K562 (cell line): ENCODE results near the gene ALDH18A1. TPM values are rescaled to one million over a fixed set of nuclear protein-coding genes. Genes with fewer than 3 reads are reported as not detected.

ENCODE experiments used
- ARID1B ChIP-seq: fragments of 450-650 bp; IDR thresholded peaks from 2 replicates; pipeline ENCODE4 v1.6.1; 2016; ENCODE audit warnings: antibody characterized with exemption, mild to moderate bottlenecking, inconsistent platforms
- ATF1 ChIP-seq, 2 experiments: fragments of 450-650 bp in 1 of 2; IDR thresholded peaks; 2 replicates each; pipeline ENCODE4 v1.6.1; 2016; ENCODE audit warnings: missing compliant biosample characterization in 1 of 2, missing genetic modification characterization in 1 of 2
- EWSR1 ChIP-seq: fragments of 450-650 bp; IDR thresholded peaks from 2 replicates; pipeline ENCODE4 v1.6.1; 2018; ENCODE audit warnings: borderline replicate concordance, mild to moderate bottlenecking, low read depth, moderate library complexity; ENCODE audit not compliant: partially characterized antibody
- EZH2 ChIP-seq: IDR thresholded peaks from 2 replicates; pipeline ENCODE4 v1.6.1; 2012; ENCODE audit warnings: low read depth, mild to moderate bottlenecking, inconsistent platforms, low read length, borderline replicate concordance
- FOS ChIP-seq: IDR thresholded peaks from 3 replicates; pipeline ENCODE4 v1.6.1; 2011; ENCODE audit not compliant: insufficient read length; ENCODE audit errors: extremely low read depth
- HCFC1 ChIP-seq: IDR thresholded peaks from 2 replicates; pipeline ENCODE4 v1.6.1; 2012; ENCODE audit warnings: low read depth, low read length, improper control_type of control experiment
- JUNB ChIP-seq: fragments of 450-650 bp; formaldehyde crosslinking; conservative IDR thresholded peaks from 2 replicates; pipeline ENCODE4 v1.4.0; 2020; ENCODE audit warnings: mild to moderate bottlenecking
- MYBL2 ChIP-seq, 2 experiments: fragments of 450-650 bp in 1 of 2; sonication (generic) in 1 of 2; formaldehyde crosslinking in 1 of 2; IDR thresholded peaks; 2 replicates each; pipeline versions ENCODE4 v1.6.1 to v1.8.1; 2017 to 2022; ENCODE audit warnings: borderline replicate concordance in 1 of 2, inconsistent platforms in 1 of 2, low read depth in 1 of 2, mild to moderate bottlenecking in 1 of 2, missing genetic modification reagents in 1 of 2, moderate library complexity in 1 of 2
- MYC ChIP-seq, 2 experiments: fragments of 250-450 bp in 1 of 2; sonication (Bioruptor Pico) in 1 of 2; IDR thresholded peaks; 2 replicates each; pipeline versions ENCODE4 v1.5.1 to v1.6.1; 2012 to 2021; ENCODE audit warnings: low read depth in 2 of 2, borderline replicate concordance in 1 of 2, improper control_type of control experiment in 1 of 2, low read length in 1 of 2, mild to moderate bottlenecking in 1 of 2, moderate library complexity in 1 of 2
- NCOA4 ChIP-seq: fragments of 450-650 bp; IDR thresholded peaks from 2 replicates; pipeline ENCODE4 v1.6.1; 2018; ENCODE audit warnings: mild to moderate bottlenecking; ENCODE audit not compliant: partially characterized antibody
- PHF8 ChIP-seq: fragments of 200-600 bp; sonication (generic); IDR thresholded peaks from 2 replicates; pipeline ENCODE4 v1.6.1; 2012; ENCODE audit warnings: mixed run types, mild to moderate bottlenecking, inconsistent platforms, low read length, moderate library complexity, borderline replicate concordance
- PYGO2 ChIP-seq: fragments of 450-650 bp; IDR thresholded peaks from 2 replicates; pipeline ENCODE4 v1.6.1; 2016; ENCODE audit warnings: mild to moderate bottlenecking, missing genetic modification characterization, moderate library complexity, missing compliant biosample characterization
- RAD51 ChIP-seq: fragments of 450-650 bp; IDR thresholded peaks from 2 replicates; pipeline ENCODE4 v1.7.1; 2016; ENCODE audit warnings: low read depth, mild to moderate bottlenecking, borderline replicate concordance
- RBM14 ChIP-seq: fragments of 200-400 bp; formaldehyde crosslinking; IDR thresholded peaks from 2 replicates; pipeline ENCODE4 v1.6.1; 2018; ENCODE audit warnings: low read depth, mild to moderate bottlenecking, low read length, moderate library complexity, borderline replicate concordance; ENCODE audit not compliant: insufficient read depth
- SMARCB1 ChIP-seq: IDR thresholded peaks from 2 replicates; pipeline ENCODE4 v1.6.1; 2011; ENCODE audit warnings: improper control_type of control experiment, low read depth; ENCODE audit not compliant: insufficient read length
- SPI1 ChIP-seq: IDR thresholded peaks from 2 replicates; pipeline ENCODE4 v1.6.1; 2011; ENCODE audit warnings: low read depth, low read length, control low read depth, borderline replicate concordance
- U2AF1 ChIP-seq: fragments of 200-400 bp; formaldehyde crosslinking; optimal IDR thresholded peaks from 2 replicates; pipeline ENCODE3; 2017; ENCODE audit warnings: mild to moderate bottlenecking, low read depth, low read length, moderate library complexity
- ZNF146 ChIP-seq: IDR thresholded peaks from one replicate; pipeline ENCODE4 v1.6.1; 2018; ENCODE audit warnings: missing compliant biosample characterization; ENCODE audit not compliant: unreplicated experiment
- ZNF444 ChIP-seq: fragments of 250-450 bp; sonication (Bioruptor Pico); IDR thresholded peaks from 2 replicates; pipeline ENCODE4 v1.4.0; 2020; ENCODE audit warnings: mild to moderate bottlenecking, moderate library complexity
- ZNF699 ChIP-seq: fragments of 250-450 bp; sonication (Bioruptor Pico); IDR thresholded peaks from 2 replicates; pipeline ENCODE4 v1.8.0; 2021; ENCODE audit warnings: mild to moderate bottlenecking, moderate library complexity; ENCODE audit not compliant: insufficient replicate concordance
- polyA plus RNA-seq, 8 experiments: library from polyadenylated mRNA; depleted of rRNA in 4 of 8; stranded (reverse) in 5 of 8; unstranded in 3 of 8; fragments of >200 nt; fragmentation: Nextera tagmentation in 2 of 8; fragmentation: Illumina TruSeq in 1 of 8; extraction: Ambion mirVana in 2 of 8; extraction: Trizol in 1 of 8; gene quantifications; 2 replicates each; pipeline versions ENCODE4 v1.2.1 to v1.2.3, GENCODE V29; 2011 to 2014; ENCODE audit warnings: inconsistent platforms in 1 of 8, missing spikeins in 1 of 8
- total RNA-seq, 7 experiments: library from RNA; depleted of rRNA in 6 of 7; stranded (reverse); fragments of >200 nt in 6 of 7; fragmentation: Illumina TruSeq in 2 of 7; extraction: Trizol in 2 of 7; gene quantifications; 2 replicates each; pipeline versions ENCODE4 v1.2.1 to v1.2.3, GENCODE V29; 2011 to 2021; ENCODE audit warnings: low replicate concordance in 1 of 7
- TF ChIP-seq, protein P1 (sequence below), 2 experiments: fragments of 450-650 bp; IDR thresholded peaks; 2 replicates each; pipeline ENCODE4 v1.6.1; 2016
- TF ChIP-seq, protein P2 (sequence below): sonication (generic); formaldehyde crosslinking; IDR thresholded peaks from 2 replicates; pipeline ENCODE4 v1.9.0; 2022; ENCODE audit warnings: mild to moderate bottlenecking, missing genetic modification reagents
- TF ChIP-seq, protein P3 (sequence below): fragments of 450-650 bp; IDR thresholded peaks from 2 replicates; pipeline ENCODE4 v1.7.1; 2018; ENCODE audit warnings: mild to moderate bottlenecking, low read depth; ENCODE audit not compliant: partially characterized antibody

Gene ALDH18A1
- total and polyA plus RNA-seq, 9 of the 15 experiments (the other 6 are each of a cell fraction or from before 2014, with no cell fraction given), result 12.0 to 83.3 (median 43.8) TPM

DNA sequence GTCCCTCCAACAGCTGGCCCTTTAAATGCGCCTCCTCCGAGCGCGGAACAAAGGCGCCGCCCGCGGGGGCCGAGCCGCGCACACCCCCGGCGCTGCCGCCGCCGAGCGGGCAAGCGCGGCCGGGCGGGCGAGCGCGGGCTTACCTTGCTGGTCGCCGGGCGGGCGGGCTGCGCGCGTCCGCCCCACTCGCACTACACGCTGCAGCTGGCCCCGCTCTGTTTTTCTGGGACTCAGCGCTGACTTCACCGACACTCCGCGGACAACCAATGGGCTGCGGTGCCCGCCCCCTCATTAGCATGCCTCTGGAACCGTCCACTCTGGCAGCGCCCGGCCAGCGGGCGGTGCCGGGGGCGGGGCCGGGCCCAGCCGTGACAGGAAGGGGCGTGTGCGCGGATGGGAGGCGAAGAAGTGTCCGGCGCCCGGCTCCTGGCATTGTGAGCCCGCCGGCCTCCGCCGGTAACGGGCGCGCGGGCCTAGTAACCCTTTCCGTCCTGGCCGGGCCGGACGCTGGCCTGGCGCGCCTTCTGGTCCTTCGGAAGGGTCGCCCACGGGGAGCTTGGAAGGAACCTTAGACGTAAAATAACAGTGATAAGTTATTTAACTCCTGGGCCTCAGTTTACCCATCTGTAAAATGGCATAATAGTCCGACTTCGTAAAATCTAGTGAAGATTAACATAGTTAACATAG lies 95.2 kb downstream of the ALDH18A1 start, which contains the start of gene SORBS1 (continued):
- TF ChIP-seq, protein P1, sequence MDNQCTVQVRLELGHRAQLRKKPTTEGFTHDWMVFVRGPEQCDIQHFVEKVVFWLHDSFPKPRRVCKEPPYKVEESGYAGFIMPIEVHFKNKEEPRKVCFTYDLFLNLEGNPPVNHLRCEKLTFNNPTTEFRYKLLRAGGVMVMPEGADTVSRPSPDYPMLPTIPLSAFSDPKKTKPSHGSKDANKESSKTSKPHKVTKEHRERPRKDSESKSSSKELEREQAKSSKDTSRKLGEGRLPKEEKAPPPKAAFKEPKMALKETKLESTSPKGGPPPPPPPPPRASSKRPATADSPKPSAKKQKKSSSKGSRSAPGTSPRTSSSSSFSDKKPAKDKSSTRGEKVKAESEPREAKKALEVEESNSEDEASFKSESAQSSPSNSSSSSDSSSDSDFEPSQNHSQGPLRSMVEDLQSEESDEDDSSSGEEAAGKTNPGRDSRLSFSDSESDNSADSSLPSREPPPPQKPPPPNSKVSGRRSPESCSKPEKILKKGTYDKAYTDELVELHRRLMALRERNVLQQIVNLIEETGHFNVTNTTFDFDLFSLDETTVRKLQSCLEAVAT (IDR thresholded peaks at IDR 0.05), result no peak
- TF ChIP-seq JUNB (CRISPR knock-in tag) (no peak), MYC (IDR thresholded peaks at IDR 0.05; ENCODE audit: low read depth, low read length) (peak; percentile 58), MYC (CRISPR knock-in tag; IDR thresholded peaks at IDR 0.05; ENCODE audit: borderline replicate concordance, low read depth) (no peak), U2AF1 (no peak), ZNF146 (CRISPR knock-in tag) (no peak), EWSR1 (no peak), NCOA4 (no peak), PHF8 (peak; percentile 64; the same call in 1 of the 2 replicates), ZNF444 (CRISPR knock-in tag) (no peak), PYGO2 (tag) (no peak), SMARCB1 (no peak), ARID1B (no peak), RBM14 (no peak), ZNF699 (CRISPR knock-in tag) (no peak), SPI1 (no peak), MYBL2 (IDR thresholded peaks at IDR 0.05; ENCODE audit: low read depth) (no peak), MYBL2 (CRISPR knock-in tag; IDR thresholded peaks at IDR 0.05; ENCODE audit: borderline replicate concordance) (no peak), HCFC1 (no peak), RAD51 (no peak), ATF1 (CRISPR knock-in tag; IDR thresholded peaks at IDR 0.05) (no peak), ATF1 (tag; IDR thresholded peaks at IDR 0.05) (peak; percentile 49), FOS (no peak), EZH2 (no peak)
- TF ChIP-seq, protein P2, sequence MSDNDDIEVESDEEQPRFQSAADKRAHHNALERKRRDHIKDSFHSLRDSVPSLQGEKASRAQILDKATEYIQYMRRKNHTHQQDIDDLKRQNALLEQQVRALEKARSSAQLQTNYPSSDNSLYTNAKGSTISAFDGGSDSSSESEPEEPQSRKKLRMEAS, result no peak
- TF ChIP-seq, protein P3, sequence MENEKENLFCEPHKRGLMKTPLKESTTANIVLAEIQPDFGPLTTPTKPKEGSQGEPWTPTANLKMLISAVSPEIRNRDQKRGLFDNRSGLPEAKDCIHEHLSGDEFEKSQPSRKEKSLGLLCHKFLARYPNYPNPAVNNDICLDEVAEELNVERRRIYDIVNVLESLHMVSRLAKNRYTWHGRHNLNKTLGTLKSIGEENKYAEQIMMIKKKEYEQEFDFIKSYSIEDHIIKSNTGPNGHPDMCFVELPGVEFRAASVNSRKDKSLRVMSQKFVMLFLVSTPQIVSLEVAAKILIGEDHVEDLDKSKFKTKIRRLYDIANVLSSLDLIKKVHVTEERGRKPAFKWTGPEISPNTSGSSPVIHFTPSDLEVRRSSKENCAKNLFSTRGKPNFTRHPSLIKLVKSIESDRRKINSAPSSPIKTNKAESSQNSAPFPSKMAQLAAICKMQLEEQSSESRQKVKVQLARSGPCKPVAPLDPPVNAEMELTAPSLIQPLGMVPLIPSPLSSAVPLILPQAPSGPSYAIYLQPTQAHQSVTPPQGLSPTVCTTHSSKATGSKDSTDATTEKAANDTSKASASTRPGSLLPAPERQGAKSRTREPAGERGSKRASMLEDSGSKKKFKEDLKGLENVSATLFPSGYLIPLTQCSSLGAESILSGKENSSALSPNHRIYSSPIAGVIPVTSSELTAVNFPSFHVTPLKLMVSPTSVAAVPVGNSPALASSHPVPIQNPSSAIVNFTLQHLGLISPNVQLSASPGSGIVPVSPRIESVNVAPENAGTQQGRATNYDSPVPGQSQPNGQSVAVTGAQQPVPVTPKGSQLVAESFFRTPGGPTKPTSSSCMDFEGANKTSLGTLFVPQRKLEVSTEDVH, result no peak
